Stimulated activated CD4-positive, alpha-beta T cell treated with anti-CD3 and anti-CD28 coated beads, Interleukin-2, amount 100 ng/mL, for 24 hours (primary cell): ENCODE data around the gene PDCD4.
A peak's percentile ranks its signal among the peaks of the same experiment; 100 is the strongest.

Experiments
- DNase-seq, 2 donors: peaks; one replicate each; pipeline ENCODE4 v3.0.0-alpha.2; 2020

PDCD4 gene

DNA sequence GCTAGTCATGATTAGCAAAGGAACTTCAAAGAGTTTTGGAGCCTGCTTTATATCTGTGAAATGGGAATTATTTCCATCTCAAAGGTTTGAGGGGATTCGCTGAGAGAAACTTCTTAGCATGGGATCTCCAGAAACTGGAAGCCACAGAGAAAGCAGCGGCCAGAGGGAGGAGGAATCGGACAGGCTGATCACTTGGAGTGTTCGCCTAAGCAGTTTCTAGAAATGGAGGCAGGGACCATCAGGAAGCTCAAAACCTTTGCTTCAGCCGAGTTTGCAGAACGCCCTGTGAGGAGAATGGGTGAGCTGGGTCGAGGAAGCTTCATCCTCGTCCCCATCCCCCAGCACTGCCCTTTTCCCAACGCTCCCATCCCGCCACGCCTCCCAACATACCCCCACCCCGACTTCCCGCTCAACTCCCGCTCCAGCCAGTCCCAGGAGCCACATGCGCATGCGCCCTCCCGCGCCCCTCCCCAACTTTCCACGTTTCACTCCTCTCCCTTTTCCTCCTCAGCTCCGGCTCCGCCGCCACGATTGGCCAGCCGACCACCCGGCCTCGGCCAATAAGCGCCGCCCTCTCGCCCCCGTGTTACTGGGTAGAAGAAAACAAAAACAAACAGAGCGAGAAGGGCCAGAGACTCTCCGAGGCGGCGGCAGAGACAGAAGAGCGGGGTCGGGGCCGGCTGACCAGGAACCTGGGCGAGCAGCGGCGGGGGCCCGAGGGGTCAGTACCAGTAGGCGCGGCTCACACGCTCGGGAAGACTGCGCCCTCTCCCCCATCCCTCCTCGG, at the start of gene PDCD4:
Gene PDCD4, plus strand, starts transcription at position 631 of the 787 bp plus-strand sequence. CDS start 4,100 bp downstream, outside the sequence.
- DNase-seq = peak; percentile 96 to 98

GRCh38 chr10:110822035-110822711, 49.6 kb upstream of the PDCD4 start:
- DNase-seq = no peak

- no peak for DNase-seq
These were observed 48.9 kb upstream of the PDCD4 start for GRCh38 chr10:110822712-110823311.

DNA sequence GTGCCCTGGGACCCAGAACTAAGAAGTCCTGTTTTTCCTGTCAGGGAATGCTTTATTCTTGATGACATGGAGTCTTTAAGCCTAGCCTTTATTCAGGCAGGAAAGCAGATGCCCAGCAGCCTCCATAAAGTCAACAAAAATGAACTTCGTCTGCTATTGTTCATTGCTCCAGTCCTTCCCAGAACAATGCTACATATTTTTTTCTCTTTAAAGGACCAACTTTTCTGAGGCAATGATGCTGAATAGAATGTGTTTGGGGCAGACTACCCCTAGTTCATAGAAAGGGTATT, 47.6 kb upstream of the PDCD4 start:
- no peak for DNase-seq

GRCh38 chr10:110824660-110825059, 47.1 kb upstream of the PDCD4 start:
- DNase-seq = no peak

DNA sequence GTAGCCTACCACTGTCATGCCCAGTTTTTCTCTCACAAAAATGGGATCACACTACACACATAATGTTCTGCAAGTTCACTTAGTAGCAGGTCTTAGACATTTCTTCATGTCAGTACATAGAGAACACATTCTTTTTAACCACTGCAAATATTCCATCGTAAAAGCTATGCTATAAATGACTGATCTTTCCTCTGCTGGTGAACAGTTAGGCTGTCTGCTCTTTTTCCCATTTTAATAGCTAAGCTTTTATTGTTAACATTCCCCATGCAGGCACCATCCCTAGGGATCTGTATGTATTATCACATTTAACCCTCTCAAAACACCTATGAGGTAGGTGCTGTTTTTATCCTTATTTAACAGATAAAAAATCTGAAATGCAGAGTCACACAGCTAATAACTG, 46.2 kb upstream of the PDCD4 start:
- DNase-seq = no peak

GRCh38 chr10:110827410-110827809, 44.3 kb upstream of the PDCD4 start:
- no peak for DNase-seq

DNA sequence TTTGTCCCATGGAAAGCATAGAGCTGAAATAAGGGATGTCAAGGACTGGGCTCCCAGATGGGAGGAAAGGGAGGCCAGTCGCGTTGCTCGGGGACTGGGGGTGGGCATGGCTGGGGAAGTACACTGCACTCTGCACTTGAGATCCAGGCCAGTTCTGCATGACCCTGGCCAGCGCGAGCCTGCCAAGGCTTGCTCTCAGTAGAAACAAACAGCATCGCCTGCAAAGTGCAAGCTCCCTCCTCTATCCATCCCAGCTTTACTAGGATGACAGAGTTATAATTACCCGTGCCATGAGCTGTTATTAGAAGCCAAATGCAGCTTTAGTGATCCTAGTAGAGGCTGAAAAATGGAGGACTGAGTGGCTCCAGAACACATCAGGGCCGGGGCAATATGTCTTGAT, 43.9 kb upstream of the PDCD4 start:
- DNase-seq = no peak

GRCh38 chr10:110828525-110828924, 43.2 kb upstream of the PDCD4 start:
- DNase-seq = no peak

- no peak for DNase-seq
These were observed 41.9 kb upstream of the PDCD4 start for GRCh38 chr10:110829721-110830410.

- no peak for DNase-seq
These were observed 38.3 kb upstream of the PDCD4 start for GRCh38 chr10:110833234-110833940.

DNA sequence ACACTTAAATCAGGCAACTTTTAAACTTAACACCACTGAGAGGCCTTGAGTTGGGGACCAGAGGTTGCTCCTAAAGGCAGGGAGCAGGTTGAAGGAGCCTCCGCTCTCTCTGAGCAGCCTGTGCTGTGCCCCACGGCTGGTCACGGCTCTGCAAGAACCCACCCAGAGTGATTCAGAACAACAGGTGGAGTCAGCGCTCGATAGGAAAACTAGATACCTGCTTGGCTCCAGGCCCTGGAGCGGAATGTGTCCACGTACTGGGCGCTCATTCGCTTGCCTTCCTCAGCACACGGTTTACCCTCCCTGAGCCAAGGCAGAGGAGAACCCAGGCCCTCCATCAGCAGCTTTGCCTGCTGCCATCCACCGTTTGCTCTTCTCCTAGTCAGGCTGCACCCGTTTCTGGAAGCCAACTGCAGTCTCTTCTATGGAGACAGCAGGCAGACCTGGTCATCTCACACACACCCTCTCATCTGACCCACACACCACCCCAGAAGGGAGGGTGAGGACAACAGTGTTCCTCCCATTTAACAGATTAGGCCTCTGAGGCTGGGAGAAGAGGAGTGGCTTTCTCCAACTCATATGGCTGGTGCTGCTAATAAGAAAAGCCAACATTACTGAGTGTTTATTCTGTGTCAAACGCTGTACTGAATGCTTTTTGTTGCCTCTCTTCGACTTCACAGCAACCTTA, 37.6 kb upstream of the PDCD4 start:
- DNase-seq = no peak

GRCh38 chr10:110834629-110835301, 37.0 kb upstream of the PDCD4 start:
- DNase-seq = no peak

- no peak for DNase-seq
These were observed 35.9 kb upstream of the PDCD4 start for GRCh38 chr10:110835841-110836240.

DNA sequence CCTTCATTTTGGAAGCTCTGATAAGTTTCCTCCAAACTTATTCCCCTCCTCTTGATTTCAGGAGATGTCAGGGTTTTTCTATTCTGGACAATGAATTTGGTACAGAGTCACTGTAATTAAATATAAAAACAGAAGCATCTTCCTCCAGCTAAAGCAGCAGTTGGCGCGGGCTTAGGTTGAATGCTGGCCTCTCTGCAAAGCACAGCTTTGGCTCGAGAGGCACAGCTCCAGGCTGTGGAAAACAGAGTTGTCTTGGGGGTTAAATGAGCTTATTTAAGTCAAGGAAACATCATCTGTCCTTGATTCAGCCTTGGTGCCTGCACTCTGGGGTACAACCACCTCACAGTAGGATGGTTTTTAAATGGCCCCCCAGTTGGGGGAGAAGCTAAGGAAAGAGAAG, 35.0 kb upstream of the PDCD4 start:
- DNase-seq = no peak

DNA sequence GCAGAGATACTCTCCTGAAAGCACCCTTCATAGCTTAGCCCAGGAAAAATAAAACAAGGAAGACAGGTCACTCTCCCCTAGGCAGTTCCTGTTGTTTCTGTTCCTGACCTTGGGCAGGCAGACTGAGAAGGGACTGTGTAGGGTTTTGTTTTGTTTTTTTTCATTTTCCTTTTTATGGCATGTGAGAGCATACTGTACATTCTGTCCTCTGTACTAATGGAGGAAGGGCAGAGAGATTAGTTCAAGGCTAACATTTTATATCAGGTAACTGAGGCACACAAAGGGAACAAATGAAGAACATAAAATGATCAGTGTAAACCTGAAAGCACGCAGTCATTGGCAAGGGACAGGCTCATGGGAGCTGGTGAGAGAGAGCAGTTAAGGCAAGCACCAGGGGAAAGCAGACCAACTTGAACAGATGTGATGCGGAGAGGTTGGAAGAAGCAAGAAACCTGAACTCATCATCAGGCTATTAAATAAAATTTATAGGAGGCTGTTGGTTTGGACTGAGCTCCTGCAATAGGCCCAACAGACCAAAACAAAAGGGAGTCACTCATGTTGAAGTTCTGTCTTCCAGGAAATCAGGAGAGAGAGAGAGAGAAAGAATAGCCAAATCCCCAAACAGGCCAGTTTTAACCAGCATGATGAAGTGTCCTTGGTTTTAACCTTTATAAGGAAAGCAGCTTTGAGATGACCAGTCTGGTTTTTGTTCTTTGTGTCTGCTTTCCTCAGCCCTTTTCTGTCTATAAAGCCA, 34.1 kb upstream of the PDCD4 start:
- DNase-seq = no peak

DNA sequence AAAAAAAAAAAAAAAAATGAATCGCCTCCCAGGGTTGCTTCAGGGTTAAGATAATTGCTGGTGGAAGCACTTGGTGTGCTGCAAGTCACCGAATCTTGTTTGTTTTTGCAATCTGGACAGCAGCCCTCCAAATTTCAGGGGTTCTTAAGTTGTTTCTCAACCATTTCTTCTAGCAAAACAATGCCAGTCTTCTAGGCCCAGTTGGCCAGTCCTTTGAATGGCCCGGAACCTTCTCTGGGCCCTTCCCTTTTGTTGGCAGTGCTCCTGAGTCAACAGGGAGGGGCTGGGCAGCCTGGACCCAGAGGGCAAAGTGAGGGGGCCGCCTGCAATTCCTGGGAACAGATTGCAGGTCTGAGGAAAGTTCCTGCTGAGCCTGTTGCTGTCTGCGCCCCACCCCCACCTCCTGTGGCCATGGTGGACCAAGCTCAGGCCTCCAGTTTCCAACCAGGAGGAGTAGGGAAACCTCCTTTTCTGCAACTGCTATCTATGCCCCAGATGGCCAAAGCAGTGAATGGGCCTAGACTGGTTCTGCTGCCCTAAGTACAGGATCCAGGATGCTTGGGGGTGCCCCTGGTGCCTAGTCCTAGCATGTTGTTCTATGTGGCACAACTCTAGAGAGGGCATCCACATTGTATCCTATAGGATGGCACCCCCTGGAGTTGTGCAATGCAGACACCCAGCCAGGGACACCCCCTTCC, 31.4 kb upstream of the PDCD4 start:
- DNase-seq = no peak

- no peak for DNase-seq
These were observed 30.8 kb upstream of the PDCD4 start for GRCh38 chr10:110840923-110841428.

DNA sequence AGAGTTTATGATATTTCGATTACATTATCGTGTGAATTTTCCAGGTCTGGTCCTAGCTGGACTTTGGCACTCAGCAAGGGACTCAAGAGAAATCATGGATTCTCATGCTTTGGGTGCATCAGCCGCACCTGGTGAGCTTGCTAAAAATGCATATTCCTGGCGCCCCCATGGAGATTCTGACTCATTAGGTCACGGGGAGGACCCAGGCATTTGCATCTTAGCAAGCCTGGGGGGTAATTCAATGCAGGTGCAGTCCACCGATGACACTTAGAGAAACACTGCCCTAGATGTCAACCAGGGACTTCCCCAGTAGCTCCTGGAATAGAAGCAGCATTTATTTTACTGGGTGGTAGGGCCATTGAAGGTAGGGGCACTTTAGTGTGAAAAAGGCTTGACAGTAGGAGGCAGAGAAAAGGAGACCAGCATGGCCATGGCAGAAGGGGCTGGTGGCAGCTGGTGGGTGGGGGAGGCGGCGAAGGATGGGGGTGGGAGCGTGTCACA, 29.9 kb upstream of the PDCD4 start:
- no peak for DNase-seq

DNA sequence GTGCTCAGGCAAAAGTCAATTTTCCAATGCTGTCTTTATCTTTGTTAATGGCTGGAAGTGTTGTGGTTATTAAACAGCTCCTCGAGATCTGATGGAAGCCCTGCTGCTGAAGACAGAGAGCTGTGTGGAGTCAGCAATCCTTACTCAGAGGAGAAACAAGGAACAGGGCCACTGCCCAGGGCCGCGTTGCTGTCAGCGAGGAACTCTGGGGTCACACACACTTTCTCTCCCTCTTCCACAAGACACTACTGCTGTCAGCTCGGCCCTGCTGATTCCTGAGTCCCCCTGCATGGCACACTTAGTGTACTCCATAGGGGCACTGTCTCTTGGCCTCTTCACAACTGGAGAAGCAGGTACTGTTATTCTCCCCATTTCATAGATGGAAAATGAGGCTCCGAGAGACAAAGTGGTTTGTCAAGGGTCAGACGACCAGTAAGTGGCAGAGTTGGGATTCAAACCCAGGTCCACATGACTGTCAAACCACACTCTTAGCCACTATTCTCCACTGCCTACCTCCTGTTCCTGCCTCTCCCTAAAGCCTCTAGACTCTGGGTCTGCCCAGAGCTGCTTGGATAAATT, 29.3 kb upstream of the PDCD4 start:
- DNase-seq = no peak
